Retinal pigment epithelial cell (primary cell): ENCODE measurements around the gene SHCBP1L.

Experiments used
- DNase-seq: peaks from one replicate; pipeline ENCODE4 v3.0.0-alpha.2; 2010; ENCODE audit warnings: low read depth
- H3K4me3 ChIP-seq: 2 replicates; pipeline ENCODE4 v1.5.1; 2011; ENCODE audit warnings: mild to moderate bottlenecking, low read length, control low read depth, moderate library complexity
- CTCF ChIP-seq: conservative IDR thresholded peaks from 2 replicates; pipeline ENCODE4 v1.5.1; 2011; ENCODE audit warnings: low read depth, low read length, control low read depth, inconsistent platforms

Gene SHCBP1L

GRCh38 chr1:182861994-182862393, 91.0 kb downstream of the SHCBP1L start:
- TF ChIP-seq CTCF: no peak
- H3K4me3 ChIP-seq: no peak overlapping the region
- DNase-seq: no peak

GRCh38 chr1:182860658-182861057, 92.3 kb downstream of the SHCBP1L start:
- H3K4me3 ChIP-seq: no peak overlapping the region
- TF ChIP-seq CTCF: no peak
- no peak for DNase-seq

GRCh38 chr1:182857212-182857611, 95.8 kb downstream of the SHCBP1L start:
- DNase-seq: no peak
- H3K4me3 ChIP-seq: no peak overlapping the region
- no peak for TF ChIP-seq CTCF

GRCh38 chr1:182855911-182856310, 97.1 kb downstream of the SHCBP1L start:
- no peak overlapping the region for H3K4me3 ChIP-seq
- TF ChIP-seq CTCF: no peak
- DNase-seq: no peak

- no peak for DNase-seq
These were observed 101.1 kb downstream of the SHCBP1L start for GRCh38 chr1:182851825-182852224.

GRCh38 chr1:182850319-182850718, 102.6 kb downstream of the SHCBP1L start:
- no peak for DNase-seq
- TF ChIP-seq CTCF: no peak
- no peak overlapping the region for H3K4me3 ChIP-seq

More at GRCh38 chr1:182851825-182852224, 101.1 kb downstream of the SHCBP1L start:
- H3K4me3 ChIP-seq: no peak overlapping the region
- TF ChIP-seq CTCF: no peak
